Measurements from ENCODE around the gene NCF4. TPM values are rescaled to one million over a fixed set of nuclear protein-coding genes. Genes with fewer than 3 reads are reported as not detected.

The NCF4 gene
- total and polyA plus RNA-seq, 9 of the 15 experiments (the other 6 are each of a cell fraction or from before 2014, with no cell fraction given), result 0.04 to 0.95 (median 0.33) TPM

- TF ChIP-seq ZNF778 (CRISPR knock-in tag; IDR thresholded peaks at IDR 0.05) (no peak), ZNF239 (CRISPR knock-in tag; IDR thresholded peaks at IDR 0.05) (no peak), NR2F6 (CRISPR knock-in tag; IDR thresholded peaks at IDR 0.05) (no peak), BRD4 (IDR thresholded peaks at IDR 0.05) (no peak), KHSRP (IDR thresholded peaks at IDR 0.05) (no peak), TEAD4 (IDR thresholded peaks at IDR 0.05; ENCODE audit: low read length) (peak; percentile 64; the same call in 1 of the 2 replicates), TEAD4 (CRISPR knock-in tag; IDR thresholded peaks at IDR 0.05; ENCODE audit: borderline replicate concordance) (no peak), STAT6 (CRISPR knock-in tag; IDR thresholded peaks at IDR 0.05) (no peak), NFE2L1 (tag; IDR thresholded peaks at IDR 0.05; ENCODE audit: borderline replicate concordance, low read depth) (no peak), ARHGAP35 (IDR thresholded peaks at IDR 0.05; ENCODE audit: partially characterized antibody) (no peak), ELF1 (tag; IDR thresholded peaks at IDR 0.05) (no peak), ZNF224 (CRISPR knock-in tag; IDR thresholded peaks at IDR 0.05) (no peak), TEAD1 (CRISPR knock-in tag; IDR thresholded peaks at IDR 0.05) (0 out of 4 replicates have a peak, but pooled peaks of 1 of the 2 experiments have one; percentile 35), CBX2 (IDR thresholded peaks at IDR 0.05; ENCODE audit: insufficient read depth, low read length, poor library complexity, severe bottlenecking) (no peak), MITF (IDR thresholded peaks at IDR 0.05) (no peak), USF2 (CRISPR knock-in tag; IDR thresholded peaks at IDR 0.05) (peak; percentile 24), ZNF165 (CRISPR knock-in tag; IDR thresholded peaks at IDR 0.05; ENCODE audit: borderline replicate concordance) (no peak), E2F4 (CRISPR knock-in tag; IDR thresholded peaks at IDR 0.05; ENCODE audit: low read depth) (no peak)
Measured at GRCh38 chr22:36901411-36902142, 40.8 kb downstream of the NCF4 start (continued).

Measured in K562 (cell line).